GM12891 (cell line): ENCODE results near the gene KCNMA1.

Experiments
- PAX5 ChIP-seq: IDR thresholded peaks from 2 replicates; pipeline ENCODE4 v1.6.1; 2011; ENCODE audit warnings: low read length, moderate library complexity, mild to moderate bottlenecking; ENCODE audit not compliant: insufficient read depth, severe bottlenecking
- POLR2A ChIP-seq: IDR thresholded peaks from 2 replicates; pipeline ENCODE4 v1.6.1; 2011; ENCODE audit warnings: low read depth, low read length, control low read depth
- POLR2AphosphoS5 ChIP-seq: IDR thresholded peaks from 2 replicates; pipeline ENCODE4 v1.6.1; 2011; ENCODE audit warnings: low read depth, low read length, control low read depth
- SPI1 ChIP-seq: IDR thresholded peaks from 2 replicates; pipeline ENCODE4 v1.6.1; 2011; ENCODE audit warnings: low read depth, low read length, control low read depth
- TAF1 ChIP-seq: IDR thresholded peaks from 2 replicates; pipeline ENCODE4 v1.6.1; 2011; ENCODE audit warnings: low read depth, low read length, control low read depth

- TF ChIP-seq POLR2A = no peak
- TF ChIP-seq POLR2AphosphoS5 = no peak
- no peak for TF ChIP-seq TAF1
- no peak for TF ChIP-seq SPI1
- TF ChIP-seq PAX5 = no peak
Observed at GRCh38 chr10:77197544-77197943, 440.1 kb downstream of the KCNMA1 start.
